Calu3 (cell line): ENCODE results near the gene ABCA6. TPM values are rescaled to one million over a fixed set of nuclear protein-coding genes. Genes with fewer than 3 reads are reported as not detected.
A peak's percentile ranks its signal among the peaks of the same experiment; 100 is the strongest.
"Not testable (repeated sequence)": the region's sequence is repeated elsewhere in the genome, so short reads cannot be mapped to it uniquely, and the experiment has no call there.

Source experiments
- BruUV-seq: library from RNA; stranded (reverse); fragments of 400-500 nt; replicated peaks from 2 replicates; lab custom pipeline; 2021; lab: Mats Ljungman, UMichigan
- CTCF ChIA-PET: fragments of 300-600 bp; sonication (Branson Sonifier 250); formaldehyde crosslinking; loops from one replicate; lab custom pipeline; 2022; ENCODE audit warnings: antibody characterized with exemption; lab: Charles Lee
- DNase-seq: peaks from one replicate; pipeline ENCODE4 v3.0.0; 2022
- H3K27ac Mint-ChIP-seq: one replicate; pipeline ENCODE4 v1.8.0; 2022; ENCODE audit warnings: mixed read lengths; ENCODE audit not compliant: unreplicated experiment
- H3K27me3 Mint-ChIP-seq: one replicate; pipeline ENCODE4 v1.8.0; 2022; ENCODE audit warnings: mixed read lengths; ENCODE audit not compliant: unreplicated experiment
- H3K36me3 Mint-ChIP-seq: one replicate; pipeline ENCODE4 v1.8.0; 2022; ENCODE audit warnings: mild to moderate bottlenecking, moderate library complexity, mixed read lengths; ENCODE audit not compliant: insufficient read depth, unreplicated experiment
- H3K4me1 Mint-ChIP-seq: one replicate; pipeline ENCODE4 v1.8.0; 2022; ENCODE audit warnings: mild to moderate bottlenecking, low read depth, mixed read lengths; ENCODE audit not compliant: unreplicated experiment
- H3K4me3 Mint-ChIP-seq: one replicate; pipeline ENCODE4 v1.8.0; 2022; ENCODE audit warnings: mild to moderate bottlenecking, low read depth, moderate library complexity, mixed read lengths; ENCODE audit not compliant: unreplicated experiment
- H3K9me3 Mint-ChIP-seq: one replicate; pipeline ENCODE4 v1.8.0; 2022; ENCODE audit warnings: low read depth, mixed read lengths; ENCODE audit not compliant: unreplicated experiment
- intact Hi-C: fragments of 100-400 bp; cut with micrococcal nuclease; formaldehyde crosslinking; loops from one replicate; pipeline ENCODE4 v1.10.0; 2022; ENCODE audit not compliant: unreplicated experiment
- total RNA-seq: library from RNA; stranded (reverse); gene quantifications from 2 replicates; pipeline ENCODE4 v1.2.3, GENCODE V29; 2022
- TF ChIP-seq, protein P1 (sequence below): fragments of 200-600 bp; IDR thresholded peaks from one replicate; pipeline ENCODE4 v1.8.0; 2022; ENCODE audit warnings: antibody characterized with exemption; ENCODE audit not compliant: unreplicated experiment

ABCA6 gene
- total RNA-seq, 1 experiment from 2014 or later = not detected

DNA sequence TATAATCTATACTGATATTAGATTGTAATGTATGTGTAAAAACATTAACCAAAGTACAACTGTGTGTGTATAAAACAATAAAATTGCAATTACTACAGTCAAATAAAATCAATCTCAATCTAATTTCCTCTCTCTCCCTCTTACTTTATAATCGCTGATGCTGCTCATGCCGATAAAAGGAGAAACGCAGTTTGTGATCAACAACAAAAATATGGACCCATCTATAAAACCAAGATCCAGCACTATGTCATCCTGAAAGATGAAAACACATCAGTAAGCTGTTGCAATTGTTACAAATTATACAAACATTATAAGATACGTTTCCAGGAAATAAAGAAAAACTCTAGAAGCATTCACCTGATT lies 33.5 kb upstream of the ABCA6 start:
- no peak for DNase-seq
- peak overlapping the region; percentile 94 for H3K27ac Mint-ChIP-seq
- H3K36me3 Mint-ChIP-seq = no peaks in the 10 kb centered on the region
- H3K4me1 Mint-ChIP-seq = peaks cover 64% of the 10 kb centered on the region
- no peaks in the 10 kb centered on the region for H3K27me3 Mint-ChIP-seq
- peaks cover 4% of the 10 kb centered on the region for H3K9me3 Mint-ChIP-seq
- no TSS peak for BruUV-seq
- H3K4me3 Mint-ChIP-seq = peak overlapping the region; percentile 12
- intact Hi-C loops = loop anchor here (5.0 kb wide), 2 partner anchors 83 to 128 kb away; no protein-coding TSS in a partner anchor
- TF ChIP-seq, protein P1, sequence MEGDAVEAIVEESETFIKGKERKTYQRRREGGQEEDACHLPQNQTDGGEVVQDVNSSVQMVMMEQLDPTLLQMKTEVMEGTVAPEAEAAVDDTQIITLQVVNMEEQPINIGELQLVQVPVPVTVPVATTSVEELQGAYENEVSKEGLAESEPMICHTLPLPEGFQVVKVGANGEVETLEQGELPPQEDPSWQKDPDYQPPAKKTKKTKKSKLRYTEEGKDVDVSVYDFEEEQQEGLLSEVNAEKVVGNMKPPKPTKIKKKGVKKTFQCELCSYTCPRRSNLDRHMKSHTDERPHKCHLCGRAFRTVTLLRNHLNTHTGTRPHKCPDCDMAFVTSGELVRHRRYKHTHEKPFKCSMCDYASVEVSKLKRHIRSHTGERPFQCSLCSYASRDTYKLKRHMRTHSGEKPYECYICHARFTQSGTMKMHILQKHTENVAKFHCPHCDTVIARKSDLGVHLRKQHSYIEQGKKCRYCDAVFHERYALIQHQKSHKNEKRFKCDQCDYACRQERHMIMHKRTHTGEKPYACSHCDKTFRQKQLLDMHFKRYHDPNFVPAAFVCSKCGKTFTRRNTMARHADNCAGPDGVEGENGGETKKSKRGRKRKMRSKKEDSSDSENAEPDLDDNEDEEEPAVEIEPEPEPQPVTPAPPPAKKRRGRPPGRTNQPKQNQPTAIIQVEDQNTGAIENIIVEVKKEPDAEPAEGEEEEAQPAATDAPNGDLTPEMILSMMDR = no peak
- CTCF ChIA-PET = no interaction called here

DNA sequence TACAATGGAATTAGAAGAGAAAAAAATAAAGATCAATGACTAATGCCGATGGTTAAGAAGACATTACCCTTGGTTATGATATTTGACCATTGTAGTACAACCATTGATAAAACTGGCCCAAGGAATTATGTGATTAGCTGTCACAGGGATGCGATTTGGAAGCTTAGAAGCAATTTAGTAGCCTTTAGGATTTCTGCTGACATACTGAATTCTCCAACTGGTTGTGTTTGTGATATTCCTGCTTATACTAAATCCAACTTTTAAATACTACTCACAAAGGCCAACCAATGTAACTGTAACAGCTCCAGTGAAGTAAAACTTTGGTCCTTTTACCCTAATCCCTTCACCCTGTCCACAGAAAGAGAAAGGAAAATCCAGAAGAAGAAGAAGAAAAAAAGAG lies 31.4 kb upstream of the ABCA6 start:
- TF ChIP-seq, protein P1 = no peak
- H3K27ac Mint-ChIP-seq = peak overlapping the region; percentile 36
- peaks cover 42% of the 10 kb centered on the region for H3K4me1 Mint-ChIP-seq

DNA sequence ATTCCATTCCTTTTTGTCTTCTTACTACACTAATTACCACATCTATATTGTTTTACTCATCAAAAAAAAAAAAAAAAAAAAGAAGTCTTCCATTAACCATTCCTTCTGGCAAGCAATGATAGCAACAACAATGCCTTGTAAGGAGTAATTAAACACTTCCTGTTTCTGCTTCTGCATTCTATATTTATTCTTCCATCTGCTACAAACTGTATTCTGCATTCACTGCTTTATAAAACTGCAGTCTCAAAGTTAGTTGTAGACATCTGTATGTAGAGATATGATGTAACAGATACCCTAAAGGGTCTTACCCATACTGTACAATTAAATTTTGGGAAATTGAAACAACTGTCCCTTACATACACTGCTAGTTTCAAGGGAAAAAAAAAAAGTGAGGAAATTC lies 28.7 kb upstream of the ABCA6 start:
- Mint-ChIP-seq H3K27me3 (no peaks in the 10 kb centered on the region), H3K4me3 (no peak overlapping the region), H3K9me3 (peaks cover 7% of the 10 kb centered on the region), H3K27ac (no peak overlapping the region), H3K4me1 (peaks cover 28% of the 10 kb centered on the region), H3K36me3 (no peaks in the 10 kb centered on the region)
- intact Hi-C loops = no loop called here
- CTCF ChIA-PET = interaction anchor here (0.7 kb wide), 1 partner anchor 586 kb away, joined by 4 read pairs; no protein-coding TSS in a partner anchor
- no TSS peak for BruUV-seq
- no peak for DNase-seq
- TF ChIP-seq, protein P1 = no peak

More for the DNA sequence above, 31.4 kb upstream of the ABCA6 start:
- peaks cover 6% of the 10 kb centered on the region for H3K9me3 Mint-ChIP-seq
- BruUV-seq = no TSS peak
- no peak for DNase-seq
- H3K27me3 Mint-ChIP-seq = no peaks in the 10 kb centered on the region
- intact Hi-C loops = no loop called here
- no peak overlapping the region for H3K4me3 Mint-ChIP-seq
- CTCF ChIA-PET = no interaction called here
- no peaks in the 10 kb centered on the region for H3K36me3 Mint-ChIP-seq

DNA sequence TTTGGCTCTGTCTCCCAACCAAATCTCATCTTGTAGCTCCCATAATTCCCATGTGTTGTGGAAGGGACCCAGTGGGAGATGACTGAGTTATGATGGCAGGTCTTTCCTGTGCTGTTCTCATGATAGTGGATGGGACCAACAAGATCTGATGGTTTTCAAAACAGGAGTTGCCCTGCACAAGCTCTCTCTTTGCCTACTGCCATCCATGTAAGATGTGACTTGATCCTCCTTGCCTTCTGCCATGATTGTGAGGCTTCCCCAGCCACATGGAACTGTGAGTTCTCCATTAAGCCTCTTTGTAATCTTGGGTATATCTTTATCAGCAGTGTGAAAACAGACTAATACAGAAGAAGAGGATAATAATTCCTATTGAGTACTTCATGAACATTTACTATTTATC lies 26.9 kb upstream of the ABCA6 start:
- H3K27ac Mint-ChIP-seq, BruUV-seq, H3K4me3 Mint-ChIP-seq, intact Hi-C loops, CTCF ChIA-PET, H3K9me3 Mint-ChIP-seq, H3K27me3 Mint-ChIP-seq, H3K36me3 Mint-ChIP-seq, DNase-seq: not testable (repeated sequence)
- peaks cover 12% of the 10 kb centered on the region for H3K4me1 Mint-ChIP-seq

DNA sequence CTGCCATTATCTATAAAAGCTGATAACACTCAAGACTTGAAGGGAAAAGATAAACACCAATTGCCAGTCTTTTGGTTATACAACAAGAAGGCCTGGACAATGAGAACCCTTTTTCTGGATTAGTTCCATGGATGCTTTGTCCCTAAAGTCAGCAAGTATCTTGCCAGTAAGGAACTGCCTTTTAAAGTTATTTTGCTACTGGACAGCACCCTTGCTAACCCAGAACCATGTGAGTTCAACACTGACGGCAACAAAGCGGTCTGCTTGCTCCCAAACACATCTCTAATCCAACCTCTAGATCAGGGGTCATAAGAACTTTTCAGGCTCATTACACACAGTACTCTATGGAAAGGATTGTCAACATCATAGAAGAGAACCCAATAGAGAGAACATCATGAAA lies 25.3 kb upstream of the ABCA6 start:
- H3K9me3 Mint-ChIP-seq = peaks cover 7% of the 10 kb centered on the region
- DNase-seq = no peak
- no peak overlapping the region for H3K4me3 Mint-ChIP-seq
- no peaks in the 10 kb centered on the region for H3K4me1 Mint-ChIP-seq
- no peaks in the 10 kb centered on the region for H3K27me3 Mint-ChIP-seq
- H3K36me3 Mint-ChIP-seq = no peaks in the 10 kb centered on the region
- no peak overlapping the region for H3K27ac Mint-ChIP-seq
- BruUV-seq = no TSS peak
- intact Hi-C loops = no loop called here
- CTCF ChIA-PET = no interaction called here
- TF ChIP-seq, protein P1 = no peak
